M059J (cell line): ENCODE measurements around the gene ALKBH7. TPM values are rescaled to one million over a fixed set of nuclear protein-coding genes. Genes with fewer than 3 reads are reported as not detected.
"Not testable (repeated sequence)": the region's sequence is repeated elsewhere in the genome, so short reads cannot be mapped to it uniquely, and the experiment has no call there.

Source experiments
- DNase-seq: peaks from one replicate; pipeline ENCODE4 v3.0.0-alpha.2; 2012; ENCODE audit warnings: low read depth
- total RNA-seq: library from RNA; depleted of rRNA; stranded (reverse); fragments of >200 nt; shearing (Covaris generic); gene quantifications from 2 replicates; pipeline ENCODE4 v1.2.3, GENCODE V29; 2014

Gene ALKBH7
- total RNA-seq, 1 experiment from 2014 or later = 72.6 TPM

- not testable (repeated sequence) for DNase-seq
Observed at GRCh38 chr19:6400062-6400944, 27.7 kb downstream of the ALKBH7 start.

- DNase-seq = no peak
Observed at GRCh38 chr19:6402058-6402457, 29.5 kb downstream of the ALKBH7 start.

- DNase-seq = no peak
Observed at GRCh38 chr19:6402837-6403608, 30.4 kb downstream of the ALKBH7 start.

- DNase-seq = no peak
Observed at GRCh38 chr19:6406401-6406800, 33.8 kb downstream of the ALKBH7 start.

- no peak for DNase-seq
Observed at GRCh38 chr19:6409346-6409745, 36.8 kb downstream of the ALKBH7 start.

- no peak for DNase-seq
Observed at GRCh38 chr19:6412061-6412446, 39.5 kb downstream of the ALKBH7 start.

GRCh38 chr19:6412447-6413091, 40.0 kb downstream of the ALKBH7 start:
- peak; percentile 25 for DNase-seq

- DNase-seq = no peak
Observed at GRCh38 chr19:6413291-6413690, 40.7 kb downstream of the ALKBH7 start.

- DNase-seq = no peak
Observed at GRCh38 chr19:6413721-6414643, 41.4 kb downstream of the ALKBH7 start.

- DNase-seq = no peak
Observed at GRCh38 chr19:6414793-6415590, 42.4 kb downstream of the ALKBH7 start.

GRCh38 chr19:6415591-6416190, 43.1 kb downstream of the ALKBH7 start:
- DNase-seq = no peak

GRCh38 chr19:6416658-6417405, 44.2 kb downstream of the ALKBH7 start:
- no peak for DNase-seq

- no peak for DNase-seq
Observed at GRCh38 chr19:6417713-6418561, 45.3 kb downstream of the ALKBH7 start.

GRCh38 chr19:6418562-6418932, 46.0 kb downstream of the ALKBH7 start:
- no peak for DNase-seq

GRCh38 chr19:6421075-6422014, 48.8 kb downstream of the ALKBH7 start:
- DNase-seq = no peak

- DNase-seq = peak; percentile 56
Observed at GRCh38 chr19:6423499-6424194, 51.1 kb downstream of the ALKBH7 start.
